Measurements from ENCODE around the gene GDNF.
A peak's percentile ranks its signal among the peaks of the same experiment; 100 is the strongest.
"Not testable (repeated sequence)": the region's sequence is repeated elsewhere in the genome, so short reads cannot be mapped to it uniquely, and the experiment has no call there.

Gene GDNF

DNA sequence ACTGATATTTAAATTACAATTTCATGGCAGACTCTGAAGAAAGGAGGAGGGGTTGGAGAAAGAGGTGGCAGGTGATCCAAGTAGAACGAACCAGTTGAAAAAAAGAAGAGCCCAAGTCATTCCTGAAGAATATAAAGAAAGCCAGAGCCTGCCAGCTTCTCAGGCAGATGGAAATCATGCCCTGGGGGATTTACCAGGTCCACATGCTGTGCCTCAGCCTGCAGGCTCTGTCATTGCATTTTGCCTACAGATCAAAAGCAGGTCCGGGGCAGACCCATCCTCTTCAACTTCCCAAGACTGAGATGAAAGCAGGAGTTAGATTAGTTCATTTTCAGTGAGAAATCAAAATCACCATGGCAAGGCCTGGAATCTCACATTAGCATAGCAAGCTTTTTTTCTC, 48.5 kb downstream of the GDNF start:
- peaks cover 3% of the 10 kb centered on the region for H3K9me3 ChIP-seq
- no peaks in the 10 kb centered on the region for H3K36me3 ChIP-seq
- no peak overlapping the region for H3K4me3 ChIP-seq (ENCODE audit: low read depth, low read length)
- H3K27me3 ChIP-seq = no peaks in the 10 kb centered on the region
- DNase-seq = peak; percentile 48
- TF ChIP-seq, protein P1, sequence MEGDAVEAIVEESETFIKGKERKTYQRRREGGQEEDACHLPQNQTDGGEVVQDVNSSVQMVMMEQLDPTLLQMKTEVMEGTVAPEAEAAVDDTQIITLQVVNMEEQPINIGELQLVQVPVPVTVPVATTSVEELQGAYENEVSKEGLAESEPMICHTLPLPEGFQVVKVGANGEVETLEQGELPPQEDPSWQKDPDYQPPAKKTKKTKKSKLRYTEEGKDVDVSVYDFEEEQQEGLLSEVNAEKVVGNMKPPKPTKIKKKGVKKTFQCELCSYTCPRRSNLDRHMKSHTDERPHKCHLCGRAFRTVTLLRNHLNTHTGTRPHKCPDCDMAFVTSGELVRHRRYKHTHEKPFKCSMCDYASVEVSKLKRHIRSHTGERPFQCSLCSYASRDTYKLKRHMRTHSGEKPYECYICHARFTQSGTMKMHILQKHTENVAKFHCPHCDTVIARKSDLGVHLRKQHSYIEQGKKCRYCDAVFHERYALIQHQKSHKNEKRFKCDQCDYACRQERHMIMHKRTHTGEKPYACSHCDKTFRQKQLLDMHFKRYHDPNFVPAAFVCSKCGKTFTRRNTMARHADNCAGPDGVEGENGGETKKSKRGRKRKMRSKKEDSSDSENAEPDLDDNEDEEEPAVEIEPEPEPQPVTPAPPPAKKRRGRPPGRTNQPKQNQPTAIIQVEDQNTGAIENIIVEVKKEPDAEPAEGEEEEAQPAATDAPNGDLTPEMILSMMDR (IDR thresholded peaks at IDR 0.05; ENCODE audit: low read depth, low read length) = no peak
- H3K4me1 ChIP-seq = no peaks in the 10 kb centered on the region; the same call in 1 of the 2 replicates

DNA sequence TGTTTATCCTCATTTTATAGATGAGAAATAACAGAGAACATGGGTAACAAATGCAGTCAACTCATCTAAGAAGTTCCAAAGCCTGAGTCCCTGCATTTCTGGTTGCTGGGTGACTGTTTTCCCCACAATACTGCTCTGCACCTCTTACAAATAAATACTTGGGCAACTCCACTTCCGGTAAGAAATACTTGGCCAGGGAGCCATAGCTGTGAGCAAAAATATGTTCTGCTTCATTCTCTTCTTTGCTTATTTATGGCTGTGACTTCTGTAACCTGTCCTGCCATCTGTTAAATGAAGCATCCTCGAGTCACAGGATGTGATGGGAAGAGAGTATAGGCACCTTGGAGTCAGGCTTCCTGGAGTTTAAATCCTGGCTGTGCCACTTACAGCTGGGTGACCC, 49.9 kb downstream of the GDNF start:
- DNase-seq = no peak
- Histone ChIP-seq H3K36me3 (no peaks in the 10 kb centered on the region), H3K27me3 (no peaks in the 10 kb centered on the region), H3K4me3 (ENCODE audit: low read depth, low read length) (no peak overlapping the region), H3K9me3 (peaks cover 3% of the 10 kb centered on the region), H3K4me1 (no peaks in the 10 kb centered on the region; the same call in 1 of the 2 replicates)
- TF ChIP-seq, protein P1 (IDR thresholded peaks at IDR 0.05; ENCODE audit: low read depth, low read length) = no peak

DNA sequence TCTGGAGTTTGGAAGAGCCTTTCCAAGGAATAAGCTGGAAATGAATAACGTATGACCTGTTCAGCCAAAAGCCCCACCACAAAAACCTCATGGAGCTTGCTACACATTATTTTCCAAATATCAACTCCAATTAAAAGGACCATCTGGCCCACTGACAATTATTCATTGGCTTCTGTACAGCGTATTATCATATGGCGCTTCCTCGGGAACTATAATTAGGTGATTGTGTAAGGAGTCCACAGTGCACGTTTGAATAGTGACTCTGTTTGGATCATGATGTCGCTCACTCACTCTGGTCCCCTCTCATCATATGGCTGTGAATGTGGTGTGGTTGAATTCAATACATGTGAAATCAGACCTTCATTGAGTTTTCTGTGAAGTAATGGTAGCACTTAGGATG, 52.1 kb downstream of the GDNF start:
- no peak overlapping the region for H3K4me3 ChIP-seq (ENCODE audit: low read depth, low read length)
- TF ChIP-seq, protein P1 (IDR thresholded peaks at IDR 0.05; ENCODE audit: low read depth, low read length) = no peak
- H3K27me3 ChIP-seq = no peaks in the 10 kb centered on the region
- no peaks in the 10 kb centered on the region for H3K36me3 ChIP-seq
- H3K4me1 ChIP-seq = no peaks in the 10 kb centered on the region; the same call in 1 of the 2 replicates
- H3K9me3 ChIP-seq = no peaks in the 10 kb centered on the region
- DNase-seq = no peak

DNA sequence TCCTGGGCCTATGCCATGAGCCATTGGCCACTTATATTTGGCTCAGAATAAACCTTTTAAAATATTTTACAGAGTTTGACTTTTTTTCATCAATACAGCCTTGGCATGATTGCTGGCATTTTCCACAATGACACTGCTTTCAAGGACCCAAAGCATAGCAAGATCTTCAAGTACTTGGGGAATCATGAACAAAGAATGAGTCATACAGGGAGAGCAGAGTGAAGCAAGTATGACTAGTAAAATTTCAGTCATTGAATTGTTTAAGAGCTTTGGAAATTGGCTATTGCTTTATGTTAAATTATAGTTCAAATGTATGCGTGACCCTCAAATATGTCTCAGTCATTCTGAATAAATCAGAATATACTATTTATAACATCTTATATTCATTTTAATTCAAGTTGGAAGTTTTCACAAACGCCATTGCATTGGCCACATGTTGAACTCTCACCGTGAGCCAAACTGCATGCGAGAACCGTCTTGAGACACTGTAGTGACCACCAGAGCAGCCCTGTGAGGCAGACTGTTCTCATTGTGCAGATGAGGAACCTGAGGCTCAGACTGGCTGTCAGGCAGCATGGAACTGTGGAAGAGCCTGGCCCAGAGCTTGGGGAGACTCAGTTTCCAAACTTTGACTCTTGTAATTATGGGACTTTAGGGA, 52.9 kb downstream of the GDNF start:
- no peak overlapping the region for H3K4me3 ChIP-seq (ENCODE audit: low read depth, low read length)
- no peaks in the 10 kb centered on the region for H3K27me3 ChIP-seq
- TF ChIP-seq, protein P1 (IDR thresholded peaks at IDR 0.05; ENCODE audit: low read depth, low read length) = no peak
- H3K4me1 ChIP-seq = no peaks in the 10 kb centered on the region; the same call in 1 of the 2 replicates
- H3K9me3 ChIP-seq = no peaks in the 10 kb centered on the region
- DNase-seq = no peak
- H3K36me3 ChIP-seq = no peaks in the 10 kb centered on the region

DNA sequence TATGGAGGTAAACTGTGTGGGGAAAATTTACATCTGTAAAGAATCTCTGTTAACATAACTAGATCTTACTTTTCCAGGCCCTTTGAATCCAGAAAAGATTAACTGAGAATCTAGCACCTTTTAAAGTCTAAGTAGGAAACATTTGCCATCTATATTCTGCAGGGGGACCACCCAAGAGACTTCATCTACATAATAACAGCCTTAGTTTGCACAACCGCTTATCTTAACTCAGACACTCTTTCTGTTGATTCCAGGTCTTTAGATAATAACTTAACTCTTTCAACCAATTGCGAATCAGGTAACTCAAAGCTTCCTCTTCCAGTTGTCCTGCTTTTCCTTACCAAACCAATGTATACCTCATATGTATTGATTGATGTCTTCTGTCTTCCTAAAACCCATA, 53.4 kb downstream of the GDNF start:
- H3K9me3 ChIP-seq = no peaks in the 10 kb centered on the region
- H3K36me3 ChIP-seq = no peaks in the 10 kb centered on the region
- no peak overlapping the region for H3K4me3 ChIP-seq (ENCODE audit: low read depth, low read length)
- TF ChIP-seq, protein P1 (IDR thresholded peaks at IDR 0.05; ENCODE audit: low read depth, low read length) = no peak
- no peak for DNase-seq
- no peaks in the 10 kb centered on the region for H3K27me3 ChIP-seq
- no peaks in the 10 kb centered on the region; the same call in 1 of the 2 replicates for H3K4me1 ChIP-seq

DNA sequence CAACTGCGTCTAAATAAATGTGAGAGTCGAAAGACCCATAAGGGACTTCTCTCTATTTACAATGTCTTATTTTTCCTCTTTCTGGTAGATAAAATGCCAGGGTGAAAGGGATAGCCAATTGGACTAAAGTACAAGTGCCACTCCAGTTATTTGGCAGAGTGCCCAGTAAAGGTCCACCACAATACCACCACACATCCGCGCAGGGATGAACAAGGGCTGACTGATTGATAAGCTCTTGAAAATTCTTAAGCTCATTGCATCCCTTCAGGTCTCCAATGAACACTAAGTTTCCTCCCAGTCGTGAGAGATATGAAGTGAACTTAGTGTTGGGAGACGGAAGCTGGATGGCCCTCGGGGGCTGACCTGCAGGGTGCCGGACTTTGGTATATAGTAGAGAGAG, 58.4 kb downstream of the GDNF start:
- H3K9me3 ChIP-seq; H3K36me3 ChIP-seq; H3K4me1 ChIP-seq; H3K4me3 ChIP-seq (ENCODE audit: low read depth, low read length); H3K27me3 ChIP-seq; DNase-seq: not testable (repeated sequence)

Measured in BE2C (cell line).